Smooth muscle cell (in vitro differentiated cells): ENCODE measurements around the gene PCED1B. TPM values are rescaled to one million over a fixed set of nuclear protein-coding genes. Genes with fewer than 3 reads are reported as not detected.
"Not testable (repeated sequence)": the region's sequence is repeated elsewhere in the genome, so short reads cannot be mapped to it uniquely, and the experiment has no call there.

Experiments
- DNase-seq: peaks from one replicate; lab custom pipeline; 2025; ENCODE audit not compliant: unreplicated experiment; lab: John Stamatoyannopoulos, UW
- H2AFZ ChIP-seq: fragments of 200-600 bp; sonication (generic); 2 replicates; pipeline ENCODE4 v1.6.0; 2016; ENCODE audit warnings: antibody characterized with exemption, low read depth, mild to moderate bottlenecking
- H3F3A ChIP-seq: fragments of 200-600 bp; sonication (generic); 2 replicates; pipeline ENCODE4 v1.6.0; 2017; ENCODE audit warnings: antibody characterized with exemption, low read depth
- H3K27ac ChIP-seq: fragments of 200-600 bp; sonication (generic); 2 replicates; pipeline ENCODE4 v1.5.1; 2016; ENCODE audit warnings: low read depth, mild to moderate bottlenecking
- H3K27me3 ChIP-seq: fragments of 200-600 bp; sonication (generic); 2 replicates; pipeline ENCODE4 v1.6.1; 2016; ENCODE audit warnings: low read depth, mild to moderate bottlenecking
- H3K36me3 ChIP-seq: fragments of 200-600 bp; sonication (generic); 2 replicates; pipeline ENCODE4 v1.5.1; 2016; ENCODE audit warnings: low read depth
- H3K4me1 ChIP-seq: fragments of 200-600 bp; sonication (generic); 2 replicates; pipeline ENCODE4 v1.5.1; 2016; ENCODE audit warnings: low read depth
- H3K4me2 ChIP-seq: fragments of 200-600 bp; sonication (generic); 2 replicates; pipeline ENCODE4 v1.6.0; 2016; ENCODE audit warnings: mild to moderate bottlenecking
- H3K4me3 ChIP-seq: fragments of 200-600 bp; sonication (generic); 2 replicates; pipeline ENCODE4 v1.5.1; 2016; ENCODE audit warnings: mild to moderate bottlenecking
- H3K79me2 ChIP-seq: fragments of 200-600 bp; sonication (generic); 2 replicates; pipeline ENCODE4 v1.6.0; 2016; ENCODE audit warnings: low read depth, mild to moderate bottlenecking
- H3K9ac ChIP-seq: fragments of 200-600 bp; sonication (generic); 2 replicates; pipeline ENCODE4 v1.6.0; 2016; ENCODE audit warnings: low read depth
- H3K9me3 ChIP-seq: fragments of 200-600 bp; sonication (generic); replicated peaks from 2 replicates; pipeline ENCODE4 v1.5.1; 2016; ENCODE audit warnings: low read depth
- H4K20me1 ChIP-seq: fragments of 200-600 bp; sonication (generic); 2 replicates; pipeline ENCODE4 v1.6.0; 2016; ENCODE audit warnings: low read depth
- CTCF ChIP-seq: fragments of 200-600 bp; sonication (generic); IDR thresholded peaks from 2 replicates; pipeline ENCODE4 v1.5.1; 2017; ENCODE audit warnings: borderline replicate concordance, mild to moderate bottlenecking, antibody characterized with exemption; ENCODE audit not compliant: insufficient read depth, poor library complexity, severe bottlenecking
- WGBS: methylation state at CpG from one replicate; pipeline ENCODE4 v1.1.7; 2016; ENCODE audit warnings: low lambda C conversion rate; 5-methylcytosine and 5-hydroxymethylcytosine counted together
- polyA plus RNA-seq: library from polyadenylated mRNA; unstranded; fragments of >200 nt; fragmentation: Nextera tagmentation; extraction: Ambion mirVana; gene quantifications from 2 replicates; pipeline ENCODE4 v1.2.1, GENCODE V29; 2016
- total RNA-seq: library from RNA; depleted of rRNA; stranded (reverse); fragments of >200 nt; gene quantifications from 2 replicates; pipeline ENCODE4 v1.2.3, GENCODE V29; 2014

The PCED1B gene
- total and polyA plus RNA-seq, 2 experiments from 2014 or later, result 2.7 to 3.5 TPM

GRCh38 chr12:47274760-47275159 lies 195.3 kb downstream of the PCED1B start:
- H3K36me3 ChIP-seq, result no peaks in the 10 kb centered on the region
- WGBS, result 84% methylated on average over 2 of the region's 2 CpGs
- no peaks in the 10 kb centered on the region for H3K27me3 ChIP-seq
- no peaks in the 10 kb centered on the region for H3K79me2 ChIP-seq
- no peak overlapping the region for H3K4me2 ChIP-seq
- TF ChIP-seq CTCF, result no peak
- H4K20me1 ChIP-seq, result no peaks in the 10 kb centered on the region
- DNase-seq, result no peak
- no peaks in the 10 kb centered on the region for H3K9me3 ChIP-seq
- H3K4me3 ChIP-seq, result no peak overlapping the region
- H3K9ac ChIP-seq, result no peak overlapping the region
- no peak overlapping the region for H3K27ac ChIP-seq
- peaks cover 25% of the 10 kb centered on the region for H3K4me1 ChIP-seq
- peaks cover 23% of the 10 kb centered on the region for H3F3A ChIP-seq
- peak overlapping the region; percentile 11 for H2AFZ ChIP-seq

GRCh38 chr12:47276253-47276620 lies 196.8 kb downstream of the PCED1B start:
- Histone ChIP-seq H3K4me2 (no peak overlapping the region), H4K20me1 (no peaks in the 10 kb centered on the region), H2AFZ (no peak overlapping the region), H3K36me3 (no peaks in the 10 kb centered on the region), H3K9me3 (no peaks in the 10 kb centered on the region), H3K27ac (peak overlapping the region; percentile 83), H3K4me1 (peaks cover 25% of the 10 kb centered on the region), H3K4me3 (no peak overlapping the region), H3K27me3 (no peaks in the 10 kb centered on the region), H3K9ac (no peak overlapping the region), H3K79me2 (no peaks in the 10 kb centered on the region), H3F3A (peaks cover 17% of the 10 kb centered on the region)
- no peak for TF ChIP-seq CTCF
- DNase-seq, result no peak
- 26% methylated on average over 5 of the region's 5 CpGs for WGBS

GRCh38 chr12:47276621-47277309 lies 197.3 kb downstream of the PCED1B start:
- no peaks in the 10 kb centered on the region for H4K20me1 ChIP-seq
- DNase-seq, result no peak
- H3F3A ChIP-seq, result peaks cover 18% of the 10 kb centered on the region
- no peaks in the 10 kb centered on the region for H3K36me3 ChIP-seq
- H3K27ac ChIP-seq, result peak overlapping the region; percentile 83
- H3K79me2 ChIP-seq, result no peaks in the 10 kb centered on the region
- no peak overlapping the region for H3K4me3 ChIP-seq
- H3K9me3 ChIP-seq, result no peaks in the 10 kb centered on the region
- no peak overlapping the region for H3K4me2 ChIP-seq
- peaks cover 21% of the 10 kb centered on the region for H3K4me1 ChIP-seq
- H2AFZ ChIP-seq, result peak overlapping the region; percentile 55
- no peak for TF ChIP-seq CTCF
- 31% methylated on average over 4 of the region's 4 CpGs for WGBS
- no peak overlapping the region for H3K9ac ChIP-seq
- H3K27me3 ChIP-seq, result no peaks in the 10 kb centered on the region

- Histone ChIP-seq H3K27me3 (no peaks in the 10 kb centered on the region), H3K4me1 (peaks cover 9% of the 10 kb centered on the region), H3K9me3 (no peaks in the 10 kb centered on the region), H3K9ac (no peak overlapping the region), H2AFZ (no peak overlapping the region), H3K27ac (peak overlapping the region; percentile 83), H3K4me2 (peak overlapping the region; percentile 68), H3F3A (peaks cover 12% of the 10 kb centered on the region), H3K4me3 (no peak overlapping the region), H3K79me2 (no peaks in the 10 kb centered on the region), H3K36me3 (no peaks in the 10 kb centered on the region), H4K20me1 (no peaks in the 10 kb centered on the region)
- no peak for DNase-seq
- TF ChIP-seq CTCF, result no peak
- WGBS, result 92% methylated on average over 1 of the region's 1 CpG
These were observed 198.6 kb downstream of the PCED1B start for GRCh38 chr12:47277972-47278448.

- 95% methylated on average over 8 of the region's 8 CpGs for WGBS
- not testable (repeated sequence) for H3K36me3 ChIP-seq, H3K4me1 ChIP-seq, H2AFZ ChIP-seq, H4K20me1 ChIP-seq, DNase-seq, H3K4me2 ChIP-seq, H3K79me2 ChIP-seq, H3K4me3 ChIP-seq, H3K27me3 ChIP-seq, H3K9me3 ChIP-seq, H3K9ac ChIP-seq
- Histone ChIP-seq H3F3A (peaks cover 10% of the 10 kb centered on the region), H3K27ac (peak overlapping the region; percentile 83)
These were observed 200.3 kb downstream of the PCED1B start for GRCh38 chr12:47279758-47280157.
